ENCODE measurements around the gene NT5M.
"Not testable (repeated sequence)": the region's sequence is repeated elsewhere in the genome, so short reads cannot be mapped to it uniquely, and the experiment has no call there.

The NT5M gene

GRCh38 chr17:17375841-17376240, 72.7 kb downstream of the NT5M start:
- DNase-seq (ENCODE audit: low read depth, low spot score), result no peak

- no peak for DNase-seq (ENCODE audit: low read depth, low spot score)
Measured at GRCh38 chr17:17376362-17376761, 73.2 kb downstream of the NT5M start.

- DNase-seq (ENCODE audit: low read depth, low spot score), result no peak
Measured at GRCh38 chr17:17377071-17377967, 74.1 kb downstream of the NT5M start.

DNA sequence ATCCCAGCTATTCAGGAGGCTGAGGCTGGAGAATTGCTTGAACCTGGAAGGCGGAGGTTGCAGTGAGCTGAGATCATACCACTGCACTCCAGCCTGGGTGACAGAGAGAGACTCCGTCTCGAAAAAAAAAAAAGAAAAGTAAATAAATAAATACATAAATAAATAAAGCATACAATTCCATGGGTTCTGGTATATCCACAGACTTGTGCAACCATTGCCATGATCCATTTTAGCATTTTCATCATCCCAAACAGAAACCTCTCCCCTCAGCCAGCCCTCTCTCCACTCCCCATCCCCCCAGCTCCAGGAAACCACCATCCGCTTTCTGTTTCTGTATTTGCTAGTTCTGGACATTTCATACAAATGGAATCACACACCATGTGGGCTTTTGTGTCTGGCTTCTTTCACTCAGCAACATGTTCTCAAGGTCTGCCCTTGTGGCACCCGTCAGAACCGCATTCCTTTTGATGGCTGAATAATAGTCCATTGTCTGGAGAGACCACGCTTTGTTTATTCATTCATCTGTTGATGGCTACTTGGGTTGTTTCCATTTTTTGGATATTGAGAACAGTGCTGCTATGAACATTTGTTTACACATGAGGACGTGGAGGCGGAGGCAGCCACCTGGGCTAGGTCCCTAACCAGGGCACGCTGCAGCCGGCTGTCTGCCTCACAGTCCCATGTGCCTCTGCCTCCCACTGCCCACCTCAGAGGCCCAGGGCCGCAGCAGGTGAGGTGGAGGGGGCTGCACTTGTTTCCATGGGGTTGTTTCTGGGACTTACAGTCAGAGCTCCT, 76.2 kb downstream of the NT5M start:
- DNase-seq (ENCODE audit: low read depth, low spot score), result no peak

DNA sequence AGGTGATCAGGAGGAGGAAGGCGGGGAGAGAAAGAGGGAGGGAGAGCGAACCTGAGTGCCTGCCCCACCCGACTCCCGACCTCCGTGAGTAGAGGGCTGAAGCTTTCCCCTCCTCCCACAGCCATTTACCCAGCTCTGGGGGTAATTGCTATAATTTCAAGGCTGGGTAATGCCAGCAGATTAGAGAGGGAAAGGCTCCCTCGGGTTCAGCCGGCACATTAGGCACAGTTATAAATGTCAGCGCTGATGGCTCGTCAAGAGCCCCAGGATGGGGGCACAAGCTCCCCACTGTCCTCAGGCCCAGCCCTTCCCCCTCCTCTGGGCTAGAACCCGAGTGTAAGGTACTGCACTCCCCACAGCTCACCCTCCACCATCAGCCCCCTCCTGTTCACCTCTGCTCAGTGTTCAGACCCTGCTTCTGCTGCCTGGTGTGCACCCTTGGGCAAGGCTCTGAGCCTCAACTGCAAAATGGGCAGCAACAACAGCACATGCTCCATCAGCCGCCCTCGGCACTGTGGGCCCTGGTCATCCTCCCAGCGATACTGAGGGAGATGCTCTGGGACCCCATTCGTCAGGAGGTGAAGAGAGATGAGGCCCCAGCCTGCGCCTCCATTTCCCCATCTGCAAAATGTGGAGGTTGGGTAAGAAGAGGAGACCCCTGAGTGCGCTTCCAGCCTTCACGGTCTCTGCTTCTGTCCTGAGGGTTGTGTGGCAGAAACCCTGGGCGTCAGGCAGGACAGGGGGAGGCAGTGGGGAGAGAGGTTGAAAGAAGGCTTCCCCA, 77.2 kb downstream of the NT5M start:
- DNase-seq (ENCODE audit: low read depth, low spot score), result no peak

DNA sequence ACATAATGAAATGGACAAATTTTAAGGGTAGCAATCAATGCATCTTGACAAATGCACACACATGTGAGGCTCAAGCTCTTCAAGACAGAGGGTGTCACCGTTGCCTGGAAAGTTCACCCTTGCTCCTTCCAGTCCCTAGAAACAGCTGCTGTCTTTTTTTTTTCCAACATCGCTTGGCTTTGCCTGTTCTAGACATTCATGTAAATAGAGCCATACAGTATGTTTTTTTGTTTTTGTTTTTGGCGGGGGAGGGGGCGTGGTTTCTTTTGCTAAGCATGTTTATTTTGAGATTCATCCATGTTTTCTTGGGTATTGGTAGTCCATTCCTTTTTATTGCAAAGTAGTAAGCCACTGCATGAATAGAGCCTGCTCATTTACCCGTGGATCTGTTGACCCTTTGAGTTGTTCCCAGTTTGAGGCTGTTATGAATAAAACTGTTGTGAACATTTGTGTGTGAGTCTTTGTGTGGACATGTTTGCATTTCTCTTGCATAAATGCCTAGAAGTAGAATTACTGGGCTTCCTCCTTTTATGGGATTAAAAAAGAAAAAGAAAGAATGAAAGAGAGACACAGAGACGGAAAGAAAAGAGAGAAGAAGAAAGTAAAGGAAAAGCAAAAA, 78.4 kb downstream of the NT5M start:
- DNase-seq (ENCODE audit: low read depth, low spot score), result no peak

DNA sequence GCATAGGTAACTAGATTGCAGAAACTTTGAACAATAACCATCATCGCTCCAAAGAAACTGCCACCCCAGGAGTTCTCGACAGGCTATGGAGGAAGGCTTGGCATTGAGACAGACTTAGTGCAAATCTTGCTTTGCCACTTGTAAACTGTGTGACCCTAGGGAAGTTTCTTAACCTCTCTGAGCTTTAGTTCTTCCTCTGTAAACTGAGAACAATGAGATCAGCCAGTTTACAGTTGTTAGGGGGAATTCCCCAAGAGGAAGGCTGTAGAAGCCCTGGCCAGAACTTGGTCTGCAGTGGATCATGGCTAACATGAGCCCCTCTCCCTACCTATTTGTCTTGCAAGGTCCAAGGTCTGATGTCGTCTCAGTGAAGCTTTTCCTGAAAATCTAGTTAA, 78.9 kb downstream of the NT5M start:
- no peak for DNase-seq (ENCODE audit: low read depth, low spot score)

- DNase-seq (ENCODE audit: low read depth, low spot score), result no peak
Measured at GRCh38 chr17:17382971-17383370, 79.8 kb downstream of the NT5M start.

DNA sequence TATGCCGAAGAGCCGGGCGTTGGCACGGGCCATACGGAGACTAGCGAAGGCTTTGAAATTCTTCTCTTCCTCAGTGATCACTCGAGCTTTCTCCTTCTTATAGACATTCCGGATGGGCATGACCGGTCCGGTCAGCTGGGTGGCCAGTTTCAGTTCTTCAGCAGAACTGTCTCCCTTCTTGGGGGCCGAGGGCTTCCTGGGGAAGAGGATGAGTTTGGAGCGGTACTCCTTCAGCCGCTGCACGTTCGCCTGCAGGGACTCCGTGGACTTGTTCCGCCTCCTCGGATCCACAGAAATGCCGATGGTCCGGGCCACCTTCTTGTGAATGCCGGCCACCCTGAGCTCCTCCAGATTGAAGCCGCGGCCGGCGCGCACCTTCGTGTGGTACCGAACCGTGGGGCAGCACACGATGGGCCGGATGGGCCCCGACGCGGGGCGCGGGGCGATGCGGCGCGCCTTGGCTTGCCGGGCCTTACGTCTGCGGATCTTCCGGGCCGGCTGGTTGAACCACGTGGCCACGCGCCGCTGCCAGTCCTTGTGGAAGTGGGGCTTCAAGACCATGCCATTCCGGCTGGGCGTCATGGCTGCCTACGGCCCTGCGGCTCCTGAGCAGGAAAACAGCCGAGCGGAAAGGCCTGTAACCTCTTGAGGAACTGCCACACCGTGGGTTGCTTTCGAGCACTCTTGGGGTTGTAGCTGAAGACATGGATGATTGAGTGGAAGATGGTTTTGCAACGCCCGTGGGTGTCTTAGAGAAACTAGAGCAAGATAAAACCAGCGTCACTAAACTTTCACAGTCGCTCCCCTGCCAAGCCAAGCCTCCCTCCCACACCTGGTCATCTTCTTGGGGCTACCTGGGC, 80.5 kb downstream of the NT5M start:
- DNase-seq (ENCODE audit: low read depth, low spot score), result not testable (repeated sequence)

GRCh38 chr17:17384291-17384615, 81.1 kb downstream of the NT5M start:
- DNase-seq (ENCODE audit: low read depth, low spot score), result no peak

DNA sequence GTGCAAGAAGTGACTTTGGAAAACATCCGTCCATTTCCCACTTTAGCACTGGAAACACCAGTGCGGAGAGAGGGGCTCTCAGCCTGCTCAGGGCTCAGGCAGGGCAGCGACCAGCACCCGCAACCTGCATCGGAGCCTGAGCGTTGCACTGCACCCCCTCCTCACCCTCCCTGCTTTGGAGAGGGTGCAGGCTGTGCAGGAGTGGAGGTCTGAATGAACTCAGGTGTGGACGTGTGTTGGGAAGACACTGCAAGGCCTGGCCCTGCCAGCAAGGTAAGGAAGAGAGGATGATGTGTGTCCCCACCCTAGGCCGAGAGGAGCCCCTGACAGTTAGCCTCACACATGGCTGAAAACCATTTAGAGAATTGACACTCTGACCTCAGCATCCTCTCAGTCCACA, 81.8 kb downstream of the NT5M start:
- no peak for DNase-seq (ENCODE audit: low read depth, low spot score)

- DNase-seq (ENCODE audit: low read depth, low spot score), result no peak
Measured at GRCh38 chr17:17385491-17385890, 82.3 kb downstream of the NT5M start.

GRCh38 chr17:17386094-17386800, 83.1 kb downstream of the NT5M start:
- DNase-seq (ENCODE audit: low read depth, low spot score), result no peak

DNA sequence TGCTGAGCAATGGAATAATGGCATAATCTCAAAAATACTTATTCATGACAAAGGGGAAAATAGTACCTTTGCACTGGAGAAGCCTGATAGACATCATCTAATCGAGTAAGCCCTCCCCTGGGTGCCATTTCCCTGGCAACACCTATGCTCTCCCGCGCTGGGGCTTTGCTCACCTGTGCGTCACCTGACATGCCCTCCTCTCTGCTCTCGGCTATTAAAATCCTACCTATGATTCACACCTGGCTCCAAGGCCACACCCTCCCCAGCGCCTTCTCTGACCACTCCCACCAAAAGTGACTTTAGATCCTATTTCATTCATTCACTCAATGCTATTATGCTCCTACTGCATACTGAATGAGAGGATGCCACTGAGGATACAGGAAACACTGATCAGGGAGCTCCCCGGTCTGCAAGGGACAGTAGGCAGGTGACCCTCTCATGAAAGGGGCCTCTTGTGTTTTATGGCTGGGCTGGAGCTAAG, 83.9 kb downstream of the NT5M start:
- DNase-seq (ENCODE audit: low read depth, low spot score), result no peak

- peak; percentile 63 for DNase-seq (ENCODE audit: low read depth, low spot score)
Measured at GRCh38 chr17:17387498-17388362, 84.6 kb downstream of the NT5M start.

DNA sequence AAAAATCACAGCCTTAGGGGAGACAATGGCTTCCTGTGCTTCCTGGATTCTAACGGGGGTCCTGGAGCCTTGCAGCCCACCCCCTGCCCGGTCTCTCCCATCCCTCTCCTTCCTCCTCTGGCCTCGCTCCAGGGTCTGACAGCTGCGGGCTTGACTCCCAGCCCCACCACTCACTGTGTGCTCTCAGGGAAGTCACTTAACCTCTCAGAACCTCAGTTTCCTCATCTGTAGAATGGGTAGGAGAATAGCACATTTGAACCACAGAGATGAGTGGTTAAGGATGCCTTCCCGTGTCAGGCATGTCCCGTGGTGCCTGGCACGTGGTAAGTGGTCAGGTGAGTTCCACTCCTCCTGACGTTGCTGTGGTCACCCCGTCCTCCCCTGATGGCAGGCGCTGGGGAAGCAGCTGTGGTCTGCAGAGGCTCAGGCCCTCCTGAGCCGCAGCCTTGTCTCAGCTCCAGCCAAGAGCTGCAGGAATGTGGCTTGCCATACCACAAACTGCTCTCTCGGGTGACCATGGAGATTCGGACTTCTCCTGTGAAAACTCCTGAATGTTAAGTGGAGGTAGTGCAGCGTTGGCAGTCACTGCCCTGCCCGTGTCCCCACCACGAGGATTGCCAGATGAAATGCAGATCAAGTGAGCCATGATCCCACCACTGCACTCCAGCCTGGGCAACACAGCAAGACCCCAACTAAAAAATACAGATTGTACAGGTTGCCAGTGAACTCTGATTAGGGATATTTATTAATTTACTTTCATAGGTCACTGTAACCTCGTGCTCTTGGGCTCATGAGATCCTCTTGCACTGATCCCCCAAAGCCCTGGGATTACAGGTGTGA, 85.7 kb downstream of the NT5M start:
- DNase-seq (ENCODE audit: low read depth, low spot score), result no peak

GRCh38 chr17:17391668-17392370, 88.6 kb downstream of the NT5M start:
- no peak for DNase-seq (ENCODE audit: low read depth, low spot score)

All from ELF-1 (cell line).